Gastroesophageal sphincter (tissue), 3 donors: ENCODE measurements around the gene ARHGEF16.

ENCODE experiments used
- CTCF ChIP-seq, 4 experiments: fragments of 200-600 bp in 2 of 4; fragments of 450-650 bp in 2 of 4; sonication (generic) in 1 of 4; IDR thresholded peaks; one replicate each; pipeline ENCODE4 v1.5.1; 2017 to 2019; ENCODE audit warnings: antibody characterized with exemption in 4 of 4, mild to moderate bottlenecking in 2 of 4, moderate library complexity in 2 of 4
- EP300 ChIP-seq: sonication (generic); formaldehyde crosslinking; IDR thresholded peaks from one replicate; pipeline ENCODE4 v1.6.1; 2017; ENCODE audit warnings: antibody characterized with exemption, mild to moderate bottlenecking
- POLR2A ChIP-seq, 2 donors: fragments of 450-650 bp; IDR thresholded peaks; one replicate each; pipeline ENCODE4 v1.6.1; 2017; ENCODE audit warnings: antibody characterized with exemption in 2 of 2, mild to moderate bottlenecking in 2 of 2, moderate library complexity in 1 of 2
- POLR2AphosphoS5 ChIP-seq: sonication (generic); formaldehyde crosslinking; IDR thresholded peaks from one replicate; pipeline ENCODE4 v1.6.1; 2017; ENCODE audit warnings: antibody characterized with exemption

- TF ChIP-seq CTCF (IDR thresholded peaks at IDR 0.05): no peak
- no peak for TF ChIP-seq POLR2AphosphoS5
- TF ChIP-seq POLR2A (IDR thresholded peaks at IDR 0.05): no peak
- TF ChIP-seq EP300: no peak
These were observed 9.6 kb downstream of the ARHGEF16 start for GRCh38 chr1:3463891-3464648.
